GM12878 (cell line): ENCODE data around the gene CLEC18A.
"Not testable (repeated sequence)": the region's sequence is repeated elsewhere in the genome, so short reads cannot be mapped to it uniquely, and the experiment has no call there.

ENCODE experiments used
- CREB1 ChIP-seq: IDR thresholded peaks from 2 replicates; pipeline ENCODE4 v1.6.1; 2012; ENCODE audit warnings: low read depth, mild to moderate bottlenecking, inconsistent platforms
- NFYB ChIP-seq: IDR thresholded peaks from 2 replicates; pipeline ENCODE4 v1.6.1; 2011; ENCODE audit warnings: low read depth, mild to moderate bottlenecking, low read length, improper control_type of control experiment, moderate library complexity; ENCODE audit not compliant: insufficient read depth
- NR2F1 ChIP-seq: fragments of 450-650 bp; conservative IDR thresholded peaks from 2 replicates; pipeline ENCODE4 v1.6.1; 2017; ENCODE audit warnings: mild to moderate bottlenecking
- SMC3 ChIP-seq: IDR thresholded peaks from 2 replicates; pipeline ENCODE4 v1.6.1; 2011; ENCODE audit warnings: low read length, improper control_type of control experiment, borderline replicate concordance
- TBL1XR1 ChIP-seq: IDR thresholded peaks from 2 replicates; pipeline ENCODE4 v1.6.1; 2012; ENCODE audit warnings: low read depth, low read length, improper control_type of control experiment
- TCF7 ChIP-seq: IDR thresholded peaks from 2 replicates; pipeline ENCODE4 v1.6.1; 2014; ENCODE audit warnings: antibody characterized with exemption, borderline replicate concordance
- TF ChIP-seq, protein P1 (sequence below): fragments of 450-650 bp; formaldehyde crosslinking; IDR thresholded peaks from 2 replicates; pipeline ENCODE4 v1.4.0; 2022; ENCODE audit warnings: mild to moderate bottlenecking, moderate library complexity

- not testable (repeated sequence) for TF ChIP-seq NR2F1, CREB1, SMC3, NFYB, TCF7, TBL1XR1
- TF ChIP-seq, protein P1, sequence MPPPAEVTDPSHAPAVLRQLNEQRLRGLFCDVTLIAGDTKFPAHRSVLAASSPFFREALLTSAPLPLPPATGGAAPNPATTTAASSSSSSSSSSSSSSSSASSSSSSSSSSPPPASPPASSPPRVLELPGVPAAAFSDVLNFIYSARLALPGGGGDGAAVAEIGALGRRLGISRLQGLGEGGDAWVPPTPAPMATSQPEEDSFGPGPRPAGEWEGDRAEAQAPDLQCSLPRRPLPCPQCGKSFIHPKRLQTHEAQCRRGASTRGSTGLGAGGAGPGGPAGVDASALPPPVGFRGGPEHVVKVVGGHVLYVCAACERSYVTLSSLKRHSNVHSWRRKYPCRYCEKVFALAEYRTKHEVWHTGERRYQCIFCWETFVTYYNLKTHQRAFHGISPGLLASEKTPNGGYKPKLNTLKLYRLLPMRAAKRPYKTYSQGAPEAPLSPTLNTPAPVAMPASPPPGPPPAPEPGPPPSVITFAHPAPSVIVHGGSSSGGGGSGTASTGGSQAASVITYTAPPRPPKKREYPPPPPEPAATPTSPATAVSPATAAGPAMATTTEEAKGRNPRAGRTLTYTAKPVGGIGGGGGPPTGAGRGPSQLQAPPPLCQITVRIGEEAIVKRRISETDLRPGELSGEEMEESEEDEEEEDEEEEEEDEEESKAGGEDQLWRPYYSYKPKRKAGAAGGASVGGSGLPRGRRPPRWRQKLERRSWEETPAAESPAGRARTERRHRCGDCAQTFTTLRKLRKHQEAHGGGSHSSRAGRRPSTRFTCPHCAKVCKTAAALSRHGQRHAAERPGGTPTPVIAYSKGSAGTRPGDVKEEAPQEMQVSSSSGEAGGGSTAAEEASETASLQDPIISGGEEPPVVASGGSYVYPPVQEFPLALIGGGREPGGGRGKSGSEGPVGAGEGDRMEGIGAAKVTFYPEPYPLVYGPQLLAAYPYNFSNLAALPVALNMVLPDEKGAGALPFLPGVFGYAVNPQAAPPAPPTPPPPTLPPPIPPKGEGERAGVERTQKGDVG (CRISPR knock-in tag), result not testable (repeated sequence)
These were observed 3.1 kb downstream of the CLEC18A start for GRCh38 chr16:69954241-69954640.
